GM18519 (cell line): Measurements from ENCODE around the gene NSMCE1.

Experiments
- ATAC-seq: cut with Tn5 transposase; IDR thresholded peaks from one replicate; pipeline ENCODE4 v1.9.1; 2021; ENCODE audit warnings: mild to moderate bottlenecking, moderate library complexity; ENCODE audit not compliant: unreplicated experiment, low FRiP score

Gene NSMCE1

GRCh38 chr16:27268376-27269299 is at the start of gene NSMCE1:
Gene NSMCE1, minus strand, starts transcription at chr16:27268772. Its CDS starts 11,202 bp downstream, at chr16:27257570.
- peak; percentile 90 for ATAC-seq

GRCh38 chr16:27317738-27318391 is 49.3 kb upstream of the NSMCE1 start:
- ATAC-seq = no peak

GRCh38 chr16:27317320-27317719 is 48.7 kb upstream of the NSMCE1 start:
- ATAC-seq = no peak

GRCh38 chr16:27316038-27316680 is 47.6 kb upstream of the NSMCE1 start:
- no peak for ATAC-seq

- no peak for ATAC-seq
Observed at GRCh38 chr16:27315333-27316037, 46.9 kb upstream of the NSMCE1 start.

- ATAC-seq = no peak
Observed at GRCh38 chr16:27314986-27315332, 46.4 kb upstream of the NSMCE1 start.

- no peak for ATAC-seq
Observed at GRCh38 chr16:27314161-27314723, 45.7 kb upstream of the NSMCE1 start.

GRCh38 chr16:27313422-27314160 is 45.0 kb upstream of the NSMCE1 start, which contains the start of gene IL4R:
Gene IL4R, plus strand, starts transcription at chr16:27313974. Its CDS starts 26,230 bp downstream, at chr16:27340204.
- ATAC-seq = no peak

GRCh38 chr16:27312580-27313421 is 44.2 kb upstream of the NSMCE1 start:
- ATAC-seq = no peak

- ATAC-seq = no peak
Observed at GRCh38 chr16:27311897-27312303, 43.3 kb upstream of the NSMCE1 start.

- ATAC-seq = no peak
Observed at GRCh38 chr16:27311448-27311830, 42.9 kb upstream of the NSMCE1 start.

- no peak for ATAC-seq
Observed at GRCh38 chr16:27310576-27311447, 42.2 kb upstream of the NSMCE1 start.

- ATAC-seq = no peak
Observed at GRCh38 chr16:27308792-27309191, 40.2 kb upstream of the NSMCE1 start.

GRCh38 chr16:27305839-27306442 is 37.4 kb upstream of the NSMCE1 start:
- no peak for ATAC-seq

GRCh38 chr16:27304881-27305745 is 36.5 kb upstream of the NSMCE1 start:
- no peak for ATAC-seq

- no peak for ATAC-seq
Observed at GRCh38 chr16:27304102-27304501, 35.5 kb upstream of the NSMCE1 start.
